Inferior parietal cortex (tissue), 1 donor: ENCODE measurements around the gene ZNF831.

Experiments
- DNase-seq: peaks from one replicate; pipeline ENCODE4 v3.0.0-alpha.2; 2016; ENCODE audit errors: extremely low spot score

The ZNF831 gene

DNA sequence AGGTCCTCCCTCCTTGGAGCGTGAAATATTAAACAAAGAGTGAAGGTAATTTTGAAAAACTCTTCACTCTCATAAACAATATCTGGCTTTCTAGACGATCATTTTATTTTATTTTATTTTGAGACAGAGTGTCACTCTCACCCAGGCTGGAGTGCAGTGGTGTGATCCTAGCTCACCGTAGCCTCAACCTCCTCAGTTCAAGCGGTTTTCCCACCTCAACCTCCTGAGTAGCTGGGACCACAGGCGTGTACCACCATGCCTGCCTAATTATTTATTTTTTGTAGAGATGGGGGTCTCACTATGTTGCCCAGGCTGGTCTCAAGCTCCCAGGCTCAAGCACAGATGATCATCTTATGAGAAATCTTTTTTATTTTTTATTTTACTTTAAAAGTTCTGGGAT is 16.4 kb downstream of the ZNF831 start:
- DNase-seq = no peak

DNA sequence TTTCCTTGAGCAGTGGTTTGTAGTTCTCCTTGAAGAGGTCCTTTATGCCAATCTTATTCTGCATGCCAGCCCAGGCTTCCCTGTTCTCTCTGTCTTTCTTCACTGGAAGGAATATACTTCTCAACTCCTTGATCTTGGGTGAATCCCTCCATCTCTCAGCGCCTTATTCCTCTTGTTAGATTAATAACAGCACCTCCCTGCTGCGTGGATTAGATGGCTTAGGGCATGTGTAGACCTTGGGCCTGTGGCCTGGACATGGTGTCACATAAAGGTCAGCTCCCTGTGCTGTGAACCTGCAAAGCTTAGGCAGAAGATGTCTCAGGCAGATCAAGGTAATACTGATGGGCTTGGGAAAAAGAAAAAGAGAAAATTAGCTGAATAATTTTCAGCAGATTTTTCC is 18.3 kb downstream of the ZNF831 start:
- no peak for DNase-seq

DNA sequence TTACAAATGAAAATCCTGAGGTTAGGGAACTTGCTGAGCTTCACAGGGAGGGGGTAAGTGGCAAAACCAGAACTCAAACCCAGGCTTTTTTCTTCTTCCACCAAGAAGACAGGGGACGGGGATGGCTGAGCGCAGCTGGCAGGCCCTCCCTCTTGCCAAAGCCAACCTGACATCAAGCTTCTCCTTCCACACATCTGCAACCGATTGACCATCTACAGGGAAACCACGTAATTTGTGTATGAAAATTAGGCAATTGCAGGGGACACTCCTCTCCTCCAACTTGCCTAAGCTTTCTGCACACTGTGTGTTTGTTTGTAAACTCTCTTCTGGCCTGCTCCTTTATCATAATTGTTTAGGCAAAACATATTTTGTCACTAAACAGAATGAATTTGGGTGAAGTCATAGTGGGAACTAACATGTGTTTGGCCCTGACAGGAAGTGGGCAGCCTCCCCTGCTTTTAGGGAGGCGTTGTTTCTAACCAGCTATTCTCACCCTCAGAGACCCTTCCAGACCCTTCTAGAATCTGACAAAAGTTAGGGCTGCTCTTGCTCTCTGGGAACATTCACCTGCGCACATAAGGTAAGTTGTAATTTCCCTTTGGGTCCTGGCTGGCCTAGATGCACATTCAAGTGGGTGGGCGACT is 18.9 kb downstream of the ZNF831 start:
- no peak for DNase-seq

DNA sequence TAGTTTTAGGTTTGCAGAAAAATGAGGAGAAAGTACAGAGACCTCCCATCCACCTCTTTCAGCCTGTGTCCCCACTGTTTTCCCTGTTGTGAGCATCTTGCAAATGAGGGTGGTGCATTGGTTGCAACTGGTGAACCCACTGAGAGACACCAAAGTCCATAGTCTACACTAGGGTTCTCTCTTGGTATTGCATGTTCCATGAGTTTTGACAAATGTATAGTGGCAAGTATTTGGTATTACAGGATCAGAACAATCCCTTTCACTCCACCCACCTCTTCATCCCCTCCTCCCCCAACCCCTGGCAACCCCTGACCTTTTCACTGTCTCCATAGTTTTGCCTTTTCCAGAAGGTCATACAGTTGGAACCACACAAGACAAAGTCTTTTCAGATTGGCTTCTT is 20.1 kb downstream of the ZNF831 start:
- no peak for DNase-seq

DNA sequence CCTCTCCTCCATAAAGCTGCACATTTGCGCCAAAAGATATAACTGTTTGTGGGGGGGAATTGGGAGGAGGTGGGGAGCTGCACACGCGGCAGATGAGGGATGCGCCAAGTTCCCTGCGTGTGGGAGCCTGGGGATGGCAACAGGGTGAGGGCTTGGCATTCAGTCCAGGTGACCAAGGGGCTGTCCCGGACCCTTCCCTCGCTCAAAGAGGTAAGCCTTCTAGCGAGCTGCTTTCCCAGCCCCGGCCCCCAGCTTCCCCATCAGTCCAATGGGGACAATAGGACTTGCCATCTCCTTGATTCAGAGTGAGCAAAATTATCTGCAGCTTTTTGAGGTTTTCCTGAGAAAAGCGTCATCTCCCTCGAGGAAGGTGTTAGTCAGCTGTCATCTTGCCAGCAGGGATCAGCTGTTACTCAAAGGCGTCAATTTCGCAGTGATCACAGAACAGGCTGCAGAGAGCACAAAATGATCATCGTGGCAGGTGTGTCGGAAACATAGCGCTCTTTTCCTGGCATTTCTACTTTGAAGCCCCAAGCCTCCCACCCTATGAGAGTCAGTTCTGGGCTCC is 21.3 kb downstream of the ZNF831 start:
- no peak for DNase-seq

DNA sequence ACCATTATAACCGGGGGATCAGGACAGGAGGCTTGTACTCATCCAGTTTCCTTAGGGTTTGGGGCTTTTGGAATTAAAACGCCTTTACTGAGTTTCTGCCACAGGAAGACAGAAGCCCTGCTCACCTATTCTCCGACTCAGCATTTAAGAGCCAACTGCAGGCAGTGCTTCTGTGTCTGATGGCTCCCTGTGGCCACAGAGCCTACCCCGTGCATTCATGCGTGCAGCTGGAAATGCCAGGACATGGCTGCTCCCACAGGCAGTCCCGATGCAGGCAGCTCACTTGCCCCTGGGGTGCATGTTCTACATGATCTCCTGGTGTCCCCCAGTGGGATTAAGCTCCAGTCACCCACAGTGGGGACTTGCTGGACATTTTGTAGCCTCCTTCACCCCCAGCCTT is 22.2 kb downstream of the ZNF831 start:
- DNase-seq = no peak

DNA sequence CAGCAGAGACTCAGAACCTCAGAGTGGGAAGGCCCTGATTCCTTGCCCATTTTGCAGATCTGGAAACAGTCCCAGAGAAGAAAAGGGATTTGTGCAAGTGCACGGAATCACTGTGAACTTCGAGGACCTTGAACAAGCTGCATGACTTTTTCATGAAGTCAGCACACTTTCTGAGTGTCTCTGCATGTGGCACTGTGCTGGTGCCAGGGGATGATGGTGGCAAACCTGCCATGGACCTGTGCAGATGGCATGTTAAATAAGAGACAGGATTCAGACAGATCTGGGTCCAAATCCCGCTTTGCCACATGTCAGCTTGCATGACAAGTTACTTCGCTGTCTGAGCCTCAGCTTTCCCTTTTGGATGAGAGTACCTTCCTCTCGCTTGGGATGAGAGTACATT is 26.8 kb downstream of the ZNF831 start:
- DNase-seq = peak; percentile 11

DNA sequence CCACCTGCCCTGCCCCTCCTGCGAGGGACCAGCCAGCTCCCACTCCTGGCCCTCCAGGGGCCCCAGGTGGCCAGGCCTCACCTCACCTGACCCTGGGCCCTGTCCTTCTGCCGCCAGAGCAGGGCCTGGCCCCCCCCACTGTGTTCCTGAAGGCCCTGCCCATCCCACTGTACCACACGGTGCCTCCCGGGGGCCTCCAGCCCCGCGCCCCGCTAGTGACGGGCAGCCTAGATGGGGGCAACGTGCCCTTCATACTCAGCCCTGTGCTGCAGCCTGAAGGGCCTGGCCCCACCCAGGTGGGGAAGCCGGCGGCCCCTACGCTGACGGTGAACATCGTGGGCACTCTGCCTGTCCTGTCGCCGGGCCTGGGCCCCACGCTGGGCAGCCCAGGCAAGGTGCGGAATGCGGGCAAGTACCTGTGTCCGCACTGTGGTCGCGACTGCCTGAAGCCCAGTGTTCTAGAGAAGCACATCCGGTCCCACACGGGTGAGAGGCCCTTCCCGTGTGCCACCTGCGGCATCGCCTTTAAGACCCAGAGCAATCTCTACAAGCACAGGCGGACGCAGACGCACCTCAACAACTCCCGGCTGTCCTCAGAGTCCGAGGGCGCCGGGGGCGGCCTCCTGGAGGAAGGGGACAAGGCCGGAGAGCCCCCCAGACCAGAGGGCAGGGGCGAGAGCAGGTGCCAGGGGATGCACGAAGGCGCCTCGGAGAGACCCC is 27.6 kb downstream of the ZNF831 start:
- DNase-seq = no peak

DNA sequence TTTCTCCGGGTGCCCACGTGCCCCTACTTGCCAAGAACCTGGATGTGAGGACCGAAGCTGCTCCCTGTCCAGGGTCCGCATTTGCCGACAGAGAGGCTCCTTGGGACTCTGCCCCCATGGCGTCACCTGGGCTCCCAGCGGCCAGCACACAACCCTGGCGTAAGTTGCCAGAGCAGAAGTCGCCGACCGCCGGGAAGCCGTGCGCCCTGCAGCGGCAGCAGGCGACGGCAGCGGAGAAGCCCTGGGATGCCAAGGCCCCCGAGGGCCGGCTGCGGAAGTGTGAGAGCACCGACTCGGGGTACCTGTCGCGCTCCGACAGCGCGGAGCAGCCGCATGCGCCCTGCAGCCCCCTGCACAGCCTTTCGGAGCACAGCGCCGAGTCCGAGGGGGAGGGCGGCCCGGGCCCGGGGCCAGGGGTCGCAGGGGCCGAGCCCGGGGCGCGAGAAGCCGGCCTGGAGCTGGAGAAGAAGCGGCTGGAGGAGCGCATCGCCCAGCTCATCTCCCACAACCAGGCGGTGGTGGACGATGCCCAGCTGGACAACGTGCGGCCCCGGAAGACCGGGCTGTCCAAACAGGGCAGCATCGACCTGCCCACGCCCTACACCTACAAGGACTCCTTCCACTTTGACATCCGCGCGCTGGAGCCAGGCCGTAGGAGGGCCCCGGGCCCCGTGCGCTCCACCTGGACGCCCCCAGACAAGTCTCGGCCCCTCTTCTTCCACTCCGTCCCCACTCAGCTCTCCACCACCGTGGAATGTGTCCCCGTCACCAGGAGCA is 28.3 kb downstream of the ZNF831 start:
- no peak for DNase-seq

DNA sequence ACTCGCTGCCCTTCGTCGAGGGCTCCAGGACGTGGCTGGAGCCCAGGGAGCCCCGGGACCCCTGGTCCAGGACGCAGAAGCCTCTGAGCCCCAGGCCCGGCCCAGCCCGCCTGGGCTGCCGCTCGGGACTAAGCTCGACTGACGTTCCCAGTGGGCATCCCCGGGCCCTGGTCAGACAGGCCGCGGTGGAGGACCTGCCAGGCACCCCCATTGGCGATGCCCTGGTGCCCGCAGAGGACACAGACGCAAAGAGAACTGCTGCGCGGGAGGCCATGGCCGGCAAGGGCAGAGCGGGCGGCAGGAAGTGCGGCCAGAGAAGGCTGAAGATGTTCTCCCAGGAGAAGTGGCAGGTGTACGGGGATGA is 28.9 kb downstream of the ZNF831 start:
- no peak for DNase-seq

DNA sequence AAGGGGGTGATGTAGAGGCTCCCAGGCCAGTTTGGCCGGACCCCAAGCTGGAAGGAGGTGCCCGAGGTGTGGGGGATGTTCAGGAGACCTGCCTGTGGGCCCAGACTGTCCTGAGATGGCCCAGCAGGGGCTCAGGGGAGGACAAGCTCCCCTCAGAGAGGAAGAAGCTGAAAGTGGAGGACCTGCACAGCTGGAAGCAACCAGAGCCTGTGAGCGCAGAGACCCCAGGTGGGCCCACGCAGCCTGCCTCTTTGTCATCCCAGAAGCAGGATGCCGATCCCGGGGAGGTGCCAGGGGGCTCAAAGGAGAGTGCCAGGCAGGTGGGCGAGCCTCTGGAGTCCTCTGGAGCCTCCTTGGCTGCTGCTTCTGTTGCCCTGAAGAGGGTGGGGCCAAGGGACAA is 29.7 kb downstream of the ZNF831 start:
- no peak for DNase-seq

DNA sequence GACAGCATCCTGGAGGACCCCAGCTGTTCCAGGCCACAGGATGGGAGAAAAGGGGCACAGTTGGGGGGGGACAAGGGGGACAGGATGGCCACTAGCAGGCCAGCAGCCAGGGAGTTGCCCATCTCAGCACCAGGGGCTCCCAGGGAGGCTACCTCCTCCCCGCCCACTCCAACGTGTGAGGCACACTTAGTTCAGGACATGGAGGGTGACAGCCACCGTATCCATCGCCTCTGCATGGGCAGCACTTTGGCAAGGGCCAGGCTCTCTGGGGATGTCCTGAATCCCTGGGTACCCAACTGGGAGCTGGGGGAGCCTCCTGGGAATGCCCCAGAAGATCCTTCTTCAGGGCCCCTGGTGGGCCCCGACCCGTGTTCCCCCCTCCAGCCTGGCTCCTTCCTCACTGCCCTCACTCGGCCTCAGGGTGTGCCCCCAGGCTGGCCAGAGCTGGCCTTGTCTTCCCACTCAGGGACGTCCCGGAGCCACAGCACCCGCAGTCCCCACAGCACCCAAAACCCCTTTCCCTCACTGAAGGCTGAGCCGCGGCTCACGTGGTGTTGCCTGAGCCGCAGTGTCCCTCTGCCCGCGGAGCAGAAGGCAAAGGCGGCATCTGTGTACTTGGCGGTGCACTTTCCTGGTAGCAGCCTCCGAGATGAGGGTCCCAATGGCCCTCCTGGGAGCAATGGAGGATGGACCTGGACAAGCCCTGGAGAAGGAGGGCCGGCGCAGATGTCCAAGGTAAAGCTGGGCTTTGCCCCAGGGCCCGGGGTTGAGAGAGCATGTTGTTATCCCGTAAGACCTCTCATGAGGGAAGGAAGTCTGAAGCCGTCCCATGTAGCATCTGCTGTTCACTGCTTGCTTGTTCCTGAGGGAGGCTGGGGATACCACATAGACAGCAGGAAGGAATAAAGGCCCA is 30.7 kb downstream of the ZNF831 start:
- DNase-seq = no peak

DNA sequence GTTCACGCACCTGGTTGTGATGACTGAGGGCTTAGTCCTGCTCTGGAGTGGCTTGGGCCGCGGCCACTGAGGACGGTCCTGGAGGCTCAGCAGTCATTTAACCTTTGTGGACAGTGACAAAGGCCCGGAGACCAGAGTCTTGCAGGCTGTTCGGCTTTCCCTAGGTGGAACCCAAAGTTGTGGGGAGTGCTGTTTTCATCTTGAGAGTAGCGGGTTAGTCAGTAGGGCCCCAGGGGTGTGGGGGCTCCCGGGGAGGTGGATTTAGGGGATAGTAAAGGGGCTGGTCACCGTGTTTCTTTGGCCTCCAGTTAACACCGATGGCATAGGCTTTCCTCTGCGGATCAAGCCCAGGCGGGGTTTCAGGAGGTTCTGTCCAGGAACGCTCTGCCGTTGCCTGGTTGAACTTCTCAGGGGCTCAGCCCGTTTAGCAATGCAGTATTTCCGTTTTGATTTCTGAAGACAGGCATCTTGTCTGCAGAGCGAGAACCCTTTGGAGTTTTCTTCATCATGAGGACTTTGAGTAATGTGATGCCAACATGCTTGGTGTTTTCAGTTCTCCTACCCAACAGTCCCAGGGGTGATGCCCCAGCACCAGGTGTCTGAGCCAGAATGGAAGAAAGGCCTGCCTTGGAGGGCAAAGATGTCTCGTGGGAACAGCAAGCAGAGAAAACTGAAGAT is 31.8 kb downstream of the ZNF831 start:
- DNase-seq = no peak

DNA sequence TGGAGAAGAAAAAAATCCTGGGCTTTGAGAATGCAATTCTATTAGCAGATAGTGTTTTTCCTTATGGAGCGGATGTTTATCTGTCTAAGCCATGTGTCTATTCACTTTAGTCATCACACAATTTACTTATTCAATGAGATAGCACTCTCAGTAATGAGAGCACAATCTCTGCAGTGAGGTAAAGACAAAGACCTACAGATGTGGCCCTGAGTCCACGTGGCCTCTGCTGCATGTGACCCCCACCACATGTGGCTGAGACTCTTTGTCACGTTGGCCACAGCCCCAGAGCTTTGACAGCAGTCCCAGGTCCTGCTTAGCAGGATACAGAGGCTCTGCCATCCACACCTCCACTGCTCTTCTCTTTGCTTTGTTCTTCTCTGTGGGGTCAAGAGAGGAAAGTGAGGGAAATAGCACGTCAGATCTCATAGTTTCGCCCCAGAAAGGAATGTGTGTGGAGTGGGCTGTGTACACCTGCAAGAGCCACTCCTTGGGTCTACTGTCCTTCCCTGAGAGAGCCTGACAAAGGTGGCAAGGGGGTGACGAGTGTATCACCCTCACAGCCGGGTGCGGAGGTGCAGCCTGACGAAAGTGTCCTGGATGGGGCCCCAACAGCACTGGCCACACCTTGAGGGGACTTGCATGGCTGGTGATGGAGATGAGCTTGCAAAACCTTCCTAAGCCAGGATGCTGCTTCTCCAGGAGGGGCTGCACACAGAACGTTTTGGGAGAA is 40.7 kb downstream of the ZNF831 start:
- DNase-seq = no peak

DNA sequence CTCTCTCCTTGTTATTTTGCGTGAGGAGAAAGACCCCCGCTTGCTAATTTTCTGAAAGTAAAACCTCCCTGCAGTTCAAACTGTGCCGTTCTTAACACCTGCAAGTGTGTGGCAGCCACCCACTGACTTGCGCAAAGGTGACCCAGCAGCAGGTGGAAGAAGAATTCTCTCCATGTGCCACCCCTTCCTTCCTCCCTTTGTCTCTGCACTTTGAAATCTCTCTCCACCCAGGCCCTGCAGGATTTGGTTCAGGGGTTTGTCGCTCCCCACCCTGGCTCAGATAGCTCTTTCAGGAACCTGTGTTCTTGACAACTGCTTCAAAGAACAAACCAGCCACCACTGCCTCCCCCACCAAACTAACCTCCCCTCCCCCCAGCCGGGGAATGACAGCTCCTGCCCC is 41.4 kb downstream of the ZNF831 start:
- DNase-seq = no peak

DNA sequence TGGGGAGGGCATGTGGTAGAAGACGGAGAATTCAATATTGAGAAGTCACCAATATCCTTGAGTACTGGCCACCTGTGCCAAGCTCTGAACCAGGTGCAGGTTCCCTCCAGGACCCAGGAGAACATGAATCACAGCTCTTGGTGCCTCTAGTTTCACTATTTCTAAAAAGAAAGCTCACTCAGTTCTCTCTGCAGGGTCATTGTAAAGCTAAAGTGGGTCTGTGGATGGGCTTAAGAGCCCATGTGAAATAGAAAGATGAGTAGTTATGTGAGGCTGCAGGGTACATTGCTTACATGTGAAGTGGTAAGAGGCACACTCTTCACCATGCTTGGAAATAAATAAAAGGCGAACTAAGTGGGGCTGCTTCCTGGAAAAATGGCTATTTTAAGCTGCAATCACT is 43.6 kb downstream of the ZNF831 start:
- no peak for DNase-seq

DNA sequence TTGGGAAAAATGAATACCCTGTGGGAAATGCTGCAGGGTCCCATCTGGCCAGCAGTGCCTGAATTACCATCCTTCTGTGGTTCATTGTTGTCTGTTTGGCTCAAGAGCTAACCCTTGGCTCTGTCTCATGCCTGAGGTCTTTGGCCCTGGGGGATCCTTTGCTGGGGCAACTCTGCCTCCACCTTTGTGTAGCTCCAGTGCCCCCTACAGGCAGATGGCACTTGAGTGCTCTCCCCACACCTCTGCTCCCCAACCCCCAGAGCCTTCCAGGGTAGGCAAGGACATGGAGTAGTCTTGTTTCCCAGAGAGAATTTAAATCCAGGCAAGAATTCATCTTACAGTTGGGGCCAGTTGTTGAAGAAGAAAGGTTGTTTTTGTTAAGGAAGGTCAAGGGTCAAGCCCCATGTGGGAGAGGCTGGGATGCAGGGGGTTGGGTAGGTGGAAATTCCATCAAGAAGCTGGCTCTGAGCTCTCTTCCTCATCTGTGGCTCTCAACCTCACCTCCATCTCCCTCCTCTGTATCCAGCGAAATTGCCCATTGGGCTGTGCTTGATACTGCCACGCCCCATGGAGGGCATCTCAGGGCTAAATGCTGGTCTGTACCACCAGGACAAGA is 44.2 kb downstream of the ZNF831 start:
- peak; percentile 74 for DNase-seq

DNA sequence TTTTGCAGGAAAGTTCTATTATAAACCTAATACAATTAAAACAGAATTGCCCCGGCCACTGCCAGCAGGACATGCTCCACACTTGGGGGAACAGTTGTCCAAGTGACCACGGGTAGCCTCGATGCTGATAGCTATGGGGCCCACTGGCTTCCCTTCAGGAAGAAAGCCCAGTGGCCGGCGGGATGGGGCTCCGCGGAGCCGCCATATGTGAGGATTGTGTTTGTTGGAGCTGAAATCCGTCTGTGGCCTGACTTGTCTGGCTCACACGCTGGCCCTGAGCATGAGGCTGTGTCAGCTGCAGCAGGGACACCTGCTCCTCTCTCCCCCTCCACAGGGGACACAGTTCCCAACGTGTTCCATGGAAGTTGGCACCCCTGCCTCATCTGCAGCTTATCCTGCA is 46.6 kb downstream of the ZNF831 start:
- DNase-seq = no peak

DNA sequence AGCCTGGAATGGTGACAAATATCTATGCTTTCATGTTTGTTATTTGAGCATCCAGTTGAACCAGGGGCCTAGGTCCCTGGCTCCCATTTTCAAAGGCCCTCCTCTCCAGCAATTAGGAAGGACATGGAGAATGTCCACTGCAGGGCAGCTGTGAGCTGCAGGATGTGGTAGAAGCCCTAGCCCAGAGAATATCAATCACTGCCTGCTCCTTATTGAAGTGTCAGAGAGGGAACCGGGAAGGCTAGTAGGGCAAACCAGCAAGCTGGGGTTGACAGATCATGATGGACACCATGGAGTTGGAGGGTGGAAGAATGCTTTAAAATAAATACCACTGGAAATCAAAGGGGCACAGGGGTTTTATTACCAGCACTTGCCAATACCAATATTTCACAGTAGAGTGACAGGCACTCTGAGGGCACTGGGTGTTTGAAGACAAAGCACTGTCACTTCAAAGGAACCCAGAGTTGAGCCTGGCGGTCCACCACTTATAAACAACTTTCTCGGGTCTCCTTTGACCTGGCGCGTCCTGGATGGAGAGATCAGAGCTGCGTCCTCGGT is 47.7 kb downstream of the ZNF831 start:
- no peak for DNase-seq

DNA sequence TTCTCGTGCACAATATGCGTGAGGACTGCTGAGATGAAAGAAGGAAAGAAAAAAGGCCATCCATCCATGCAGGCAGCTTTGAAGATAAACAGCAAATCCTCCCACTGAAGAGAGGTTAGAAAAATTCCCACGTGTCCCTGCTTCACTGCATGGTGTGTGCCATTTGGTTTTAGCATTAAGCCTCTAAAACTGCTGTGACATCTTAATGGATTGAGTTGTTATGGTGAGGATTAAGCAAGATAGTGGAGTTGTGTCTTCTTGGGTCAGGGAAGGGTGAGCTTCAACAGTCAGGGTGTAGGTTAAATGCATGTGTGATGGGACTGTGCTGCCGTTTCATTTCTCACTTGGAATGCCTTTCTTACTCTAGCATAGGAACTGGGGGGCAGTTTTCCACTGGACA is 50.5 kb downstream of the ZNF831 start:
- DNase-seq = no peak
